Measurements from ENCODE around the gene NDUFAF8.
A peak's percentile ranks its signal among the peaks of the same experiment; 100 is the strongest.

Gene NDUFAF8

DNA sequence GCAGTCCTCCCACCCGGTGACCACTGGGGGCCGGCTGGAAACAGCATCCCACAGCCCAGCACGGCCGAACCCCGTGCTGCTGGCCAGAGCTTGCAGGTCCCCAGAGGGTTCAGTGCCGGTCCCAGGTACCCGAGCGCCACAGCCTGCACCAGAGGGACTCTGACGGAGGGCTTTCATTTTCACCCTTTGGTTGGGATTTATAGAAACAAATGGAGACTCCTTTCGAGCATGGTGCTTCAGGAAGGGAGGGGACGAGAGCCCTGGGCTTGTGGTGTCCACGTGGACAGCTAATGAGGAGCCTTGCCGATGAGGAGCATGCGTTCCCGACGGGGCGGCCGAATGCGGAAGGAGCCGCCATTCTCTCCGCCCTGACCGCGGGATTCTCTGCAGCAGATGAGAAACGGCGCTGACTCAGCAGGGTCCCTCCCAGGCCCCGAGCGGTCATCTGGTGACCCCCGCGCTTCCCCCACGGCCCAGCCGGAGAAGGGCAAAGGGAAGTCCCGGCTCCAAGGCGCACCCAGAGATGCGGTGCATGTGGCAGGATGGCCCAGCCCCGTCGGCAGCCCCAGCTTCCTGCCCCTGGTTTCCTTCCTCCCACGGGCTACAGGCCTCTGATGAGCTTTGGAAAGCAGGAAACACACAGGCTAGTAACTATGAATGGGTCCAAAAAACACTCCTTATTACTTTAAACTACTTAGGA, 46.2 kb downstream of the NDUFAF8 start:
- peak overlapping the region; percentile 66 for H3K4me3 ChIP-seq (ENCODE audit: low read depth, low read length)
- no peak for TF ChIP-seq CTCF (IDR thresholded peaks at IDR 0.05; ENCODE audit: borderline replicate concordance, insufficient read depth, low read depth, low read length)

GRCh38 chr17:81285894-81286293, 46.8 kb downstream of the NDUFAF8 start:
- peak overlapping the region; percentile 66 for H3K4me3 ChIP-seq (ENCODE audit: low read depth, low read length)

GRCh38 chr17:81286491-81287145, 47.5 kb downstream of the NDUFAF8 start:
- no peak overlapping the region for H3K4me3 ChIP-seq (ENCODE audit: low read depth, low read length)
- TF ChIP-seq CTCF (IDR thresholded peaks at IDR 0.05; ENCODE audit: borderline replicate concordance, insufficient read depth, low read depth, low read length): no peak

More at GRCh38 chr17:81285894-81286293, 46.8 kb downstream of the NDUFAF8 start:
- no peak for TF ChIP-seq CTCF (IDR thresholded peaks at IDR 0.05; ENCODE audit: borderline replicate concordance, insufficient read depth, low read depth, low read length)

- no peak for TF ChIP-seq CTCF (IDR thresholded peaks at IDR 0.05; ENCODE audit: borderline replicate concordance, insufficient read depth, low read depth, low read length)
Observed at GRCh38 chr17:81287152-81287551, 48.0 kb downstream of the NDUFAF8 start.

GRCh38 chr17:81287741-81288430, 48.8 kb downstream of the NDUFAF8 start:
- no peak overlapping the region for H3K4me3 ChIP-seq (ENCODE audit: low read depth, low read length)
- TF ChIP-seq CTCF (IDR thresholded peaks at IDR 0.05; ENCODE audit: borderline replicate concordance, insufficient read depth, low read depth, low read length): no peak

More at GRCh38 chr17:81287152-81287551, 48.0 kb downstream of the NDUFAF8 start:
- no peak overlapping the region for H3K4me3 ChIP-seq (ENCODE audit: low read depth, low read length)

DNA sequence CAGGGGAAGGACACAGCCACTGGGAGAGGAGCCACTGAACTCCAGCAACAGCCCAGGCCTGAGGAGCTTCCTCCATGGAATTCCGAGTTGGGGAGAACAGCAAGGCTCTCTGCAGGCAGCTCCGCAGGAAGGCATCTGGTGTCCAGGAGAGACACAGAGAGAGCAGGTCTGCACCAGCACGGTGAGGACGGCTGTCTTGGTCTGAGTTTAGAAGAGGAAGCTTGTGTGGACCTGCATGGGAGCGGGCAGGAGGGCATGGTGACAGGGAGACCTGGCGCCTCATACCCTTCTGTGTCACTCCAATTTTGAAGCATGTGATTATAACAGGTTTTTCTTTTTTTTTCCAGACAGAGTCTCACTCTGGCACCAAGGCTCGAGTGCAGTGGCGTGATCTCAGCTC, 49.6 kb downstream of the NDUFAF8 start:
- no peak overlapping the region for H3K4me3 ChIP-seq (ENCODE audit: low read depth, low read length)
- TF ChIP-seq CTCF (IDR thresholded peaks at IDR 0.05; ENCODE audit: borderline replicate concordance, insufficient read depth, low read depth, low read length): no peak
